Activated CD8-positive, alpha-beta memory T cell treated with anti-CD3 and anti-CD28 coated beads, Interleukin-2, amount 50 U/mL, for 1 hour (primary cell): ENCODE measurements around the gene PTCD2.
A peak's percentile ranks its signal among the peaks of the same experiment; 100 is the strongest.

ENCODE experiments used
- DNase-seq: peaks from one replicate; pipeline ENCODE4 v3.0.0-alpha.2; 2020; ENCODE audit errors: extremely low read depth

The PTCD2 gene

GRCh38 chr5:72319976-72320752 lies at the start of gene PTCD2, which contains the start of gene MRPS27:
TSS of gene PTCD2 (plus strand) at chr5:72320373. CDS start at chr5:72320383, 10 bp downstream.
TSS of gene MRPS27 (minus strand) at chr5:72320240. CDS start at chr5:72320221, 19 bp downstream.
- DNase-seq, result peak; percentile 87

- DNase-seq, result no peak
Observed at GRCh38 chr5:72271702-72272101, 48.5 kb upstream of the PTCD2 start.

- DNase-seq, result no peak
Observed at GRCh38 chr5:72272398-72272797, 47.8 kb upstream of the PTCD2 start.

- no peak for DNase-seq
Observed at GRCh38 chr5:72273547-72273946, 46.6 kb upstream of the PTCD2 start.

GRCh38 chr5:72276219-72276752 lies 43.9 kb upstream of the PTCD2 start:
- DNase-seq, result no peak

- DNase-seq, result no peak
Observed at GRCh38 chr5:72280581-72281069, 39.5 kb upstream of the PTCD2 start.

- DNase-seq, result no peak
Observed at GRCh38 chr5:72281430-72281763, 38.8 kb upstream of the PTCD2 start.

GRCh38 chr5:72281764-72282499 lies 38.2 kb upstream of the PTCD2 start:
- DNase-seq, result no peak

GRCh38 chr5:72282878-72283277 lies 37.3 kb upstream of the PTCD2 start:
- no peak for DNase-seq

- no peak for DNase-seq
Observed at GRCh38 chr5:72283358-72283757, 36.8 kb upstream of the PTCD2 start.

- no peak for DNase-seq
Observed at GRCh38 chr5:72284559-72285423, 35.4 kb upstream of the PTCD2 start.

GRCh38 chr5:72285424-72285821 lies 34.8 kb upstream of the PTCD2 start:
- no peak for DNase-seq

- no peak for DNase-seq
Observed at GRCh38 chr5:72286798-72287197, 33.4 kb upstream of the PTCD2 start.

- DNase-seq, result no peak
Observed at GRCh38 chr5:72288924-72289323, 31.2 kb upstream of the PTCD2 start.

GRCh38 chr5:72290356-72291133 lies 29.6 kb upstream of the PTCD2 start:
- DNase-seq, result no peak

- no peak for DNase-seq
Observed at GRCh38 chr5:72291601-72292000, 28.6 kb upstream of the PTCD2 start.

GRCh38 chr5:72292411-72292810 lies 27.8 kb upstream of the PTCD2 start:
- no peak for DNase-seq

- DNase-seq, result no peak
Observed at GRCh38 chr5:72293495-72294055, 26.6 kb upstream of the PTCD2 start.

- DNase-seq, result no peak
Observed at GRCh38 chr5:72294473-72294872, 25.7 kb upstream of the PTCD2 start.

GRCh38 chr5:72295539-72295938 lies 24.6 kb upstream of the PTCD2 start:
- DNase-seq, result no peak

GRCh38 chr5:72296256-72296655 lies 23.9 kb upstream of the PTCD2 start:
- no peak for DNase-seq
